ENCODE measurements around the gene SERBP1.
"Not testable (repeated sequence)": the region's sequence is repeated elsewhere in the genome, so short reads cannot be mapped to it uniquely, and the experiment has no call there.

Gene SERBP1

DNA sequence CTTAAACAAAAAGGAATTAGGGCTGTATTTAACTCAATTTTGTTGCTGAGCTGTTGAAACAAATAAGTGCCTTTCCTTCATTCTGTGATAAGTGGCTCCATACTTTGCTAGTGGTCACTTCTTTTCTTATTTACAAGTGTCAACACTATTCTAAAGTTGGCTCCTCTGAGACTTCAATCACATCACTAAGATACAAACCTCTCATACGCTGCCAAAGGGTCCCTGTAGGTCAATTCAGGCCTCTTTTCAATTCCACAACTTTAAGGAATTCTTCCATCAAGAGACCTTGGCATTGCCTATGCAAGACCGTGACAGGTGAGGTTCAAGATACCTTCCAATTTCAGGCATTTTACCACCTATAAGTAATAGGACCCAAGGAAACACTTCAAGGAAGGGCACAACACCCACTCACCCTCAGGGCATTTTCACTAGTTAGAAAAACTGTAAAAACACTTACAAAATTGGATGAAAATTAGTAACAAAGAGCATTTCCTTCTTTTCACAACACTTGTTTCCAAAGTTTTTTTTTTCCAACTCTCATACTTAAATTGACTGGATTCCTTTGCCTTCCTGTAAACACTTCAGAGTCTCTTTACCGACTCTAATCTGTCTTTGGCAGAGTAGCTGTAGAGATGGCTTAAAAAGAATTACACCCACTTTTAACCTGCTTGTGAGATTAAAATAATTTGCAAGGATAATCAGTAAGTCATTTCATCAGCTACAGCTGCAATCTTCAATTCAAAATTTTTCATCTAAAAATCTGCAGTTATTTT is 24.5 kb downstream of the SERBP1 start:
- no peak for DNase-seq

DNA sequence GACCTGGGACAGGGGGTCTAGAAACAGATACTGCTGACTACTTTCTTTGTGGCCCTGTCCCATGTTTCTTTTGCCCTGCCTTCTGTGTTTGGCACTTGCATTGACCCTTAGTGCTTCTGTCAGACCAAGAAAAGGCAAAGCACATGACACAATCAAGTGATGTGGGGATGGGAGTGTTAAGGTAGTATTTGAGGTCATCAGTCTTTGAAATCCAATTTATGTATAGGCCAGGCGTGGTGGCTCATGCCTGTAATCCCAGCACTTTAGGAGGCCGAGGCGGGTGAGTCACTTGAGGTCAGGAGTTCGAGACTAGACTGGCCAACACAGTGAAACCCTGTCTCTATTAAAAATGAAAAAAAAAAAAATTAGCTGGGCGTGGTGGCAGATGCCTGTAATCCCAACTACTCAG is 26.0 kb downstream of the SERBP1 start:
- peak in 1 of 4 experiments; percentile 26 for DNase-seq

DNA sequence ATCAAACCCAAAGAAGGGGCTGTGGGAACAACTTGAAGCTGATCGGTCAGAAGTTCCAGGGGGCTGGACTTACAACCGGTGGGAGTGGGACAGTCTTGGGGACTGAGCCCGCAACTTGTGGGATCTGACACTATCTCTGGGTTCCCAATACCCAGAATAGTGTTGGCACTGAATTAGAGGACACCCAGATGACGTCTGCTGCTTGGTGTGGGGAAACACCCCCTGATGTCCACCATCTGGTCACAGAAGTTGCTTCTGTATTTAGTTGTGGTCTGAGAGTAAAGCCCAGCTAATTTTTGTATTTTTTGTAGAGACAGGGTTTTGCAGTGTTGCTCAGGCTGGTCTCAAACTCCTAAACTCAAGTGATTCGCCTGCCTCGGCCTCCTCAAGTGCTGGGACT is 28.8 kb downstream of the SERBP1 start:
- DNase-seq: no peak

DNA sequence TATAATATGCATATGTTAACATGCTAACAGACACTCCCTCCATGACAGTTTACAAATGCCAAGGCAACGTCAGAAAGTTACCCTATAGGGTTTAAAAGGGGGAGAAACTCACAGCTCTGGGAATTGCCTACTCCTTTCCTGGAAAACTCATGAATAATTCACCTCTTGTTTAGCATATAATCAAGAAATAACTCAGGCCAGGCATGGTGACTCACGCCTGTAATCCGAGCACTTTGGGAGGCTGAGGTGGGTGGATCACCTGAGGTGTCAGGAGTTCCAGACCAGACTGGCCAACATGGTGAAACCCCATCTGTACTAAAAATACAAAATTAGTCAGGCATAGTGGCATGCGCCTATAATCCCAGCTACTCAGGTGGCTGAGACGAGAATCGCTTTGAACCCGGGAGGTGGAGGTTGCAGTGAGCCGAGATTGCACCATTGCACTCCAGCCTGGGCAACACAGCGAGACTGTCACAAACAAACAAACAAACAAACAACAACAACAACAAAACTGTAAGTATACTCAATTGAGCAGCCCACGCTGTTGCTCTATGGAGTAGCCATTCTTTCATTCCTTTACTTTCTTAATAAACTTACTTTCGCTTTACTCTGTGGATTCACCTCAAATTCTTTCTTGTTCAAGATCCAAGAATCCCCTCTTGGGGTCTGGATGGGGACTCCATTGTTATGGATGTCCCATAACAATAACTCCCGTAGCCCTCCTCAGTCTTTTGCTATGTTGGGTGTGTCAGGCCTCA is 30.0 kb downstream of the SERBP1 start:
- not testable (repeated sequence) for DNase-seq

DNA sequence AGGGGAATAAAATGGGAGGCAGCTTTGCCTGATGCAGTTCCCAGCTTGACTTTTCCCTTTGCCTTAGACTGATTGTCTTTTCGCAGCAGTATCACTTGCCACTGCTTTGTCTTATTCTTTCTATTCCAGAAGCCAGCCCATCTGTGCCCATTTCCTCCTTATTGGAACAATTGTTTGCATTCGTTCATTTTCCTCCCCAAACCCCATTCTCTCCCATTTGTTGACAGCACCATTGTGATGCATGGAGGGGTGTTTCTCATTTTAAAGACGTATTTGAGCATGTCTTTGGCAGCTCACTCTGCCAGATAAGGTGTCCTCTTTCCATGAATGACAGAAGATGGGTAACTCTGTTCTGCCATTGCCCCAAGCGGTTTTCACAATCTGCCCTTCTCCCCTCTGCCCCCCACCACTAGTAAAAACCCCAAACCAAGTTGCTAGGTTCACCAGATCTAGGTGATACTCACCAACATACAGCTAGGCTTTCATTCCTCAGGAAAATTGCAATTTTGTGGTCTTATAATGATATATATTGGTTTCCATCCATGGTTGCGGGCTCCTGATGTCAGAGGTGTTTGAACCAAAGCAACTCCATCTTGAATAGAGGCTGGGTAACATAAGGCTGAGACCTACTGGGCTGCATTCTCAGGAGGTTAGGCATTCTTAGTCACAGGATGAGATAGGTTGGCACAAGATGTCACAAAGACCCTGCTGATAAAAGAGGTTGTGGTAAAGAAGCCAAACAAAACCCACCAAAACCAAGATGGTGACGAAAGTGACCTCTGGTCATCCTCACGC is 30.8 kb downstream of the SERBP1 start:
- no peak for DNase-seq

DNA sequence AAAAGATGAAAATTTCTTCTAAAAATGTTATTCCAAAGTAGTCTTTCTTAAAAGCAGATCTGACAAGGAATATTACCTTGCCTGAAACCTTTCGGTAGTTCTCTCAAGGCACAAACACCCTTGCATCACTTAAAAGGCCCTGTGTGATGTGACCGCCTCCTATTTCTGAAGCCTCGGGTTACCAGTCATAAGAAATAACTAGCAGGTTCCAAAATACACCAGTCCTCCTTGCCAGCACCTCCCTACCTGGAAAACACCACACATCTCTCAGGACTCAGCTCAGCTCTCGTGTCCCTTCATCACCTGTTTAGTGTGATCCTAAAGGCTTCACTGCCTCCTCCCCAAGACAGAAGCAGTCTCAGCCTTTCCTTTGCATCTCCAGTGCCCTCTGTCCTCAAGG is 35.7 kb downstream of the SERBP1 start:
- DNase-seq: no peak

DNA sequence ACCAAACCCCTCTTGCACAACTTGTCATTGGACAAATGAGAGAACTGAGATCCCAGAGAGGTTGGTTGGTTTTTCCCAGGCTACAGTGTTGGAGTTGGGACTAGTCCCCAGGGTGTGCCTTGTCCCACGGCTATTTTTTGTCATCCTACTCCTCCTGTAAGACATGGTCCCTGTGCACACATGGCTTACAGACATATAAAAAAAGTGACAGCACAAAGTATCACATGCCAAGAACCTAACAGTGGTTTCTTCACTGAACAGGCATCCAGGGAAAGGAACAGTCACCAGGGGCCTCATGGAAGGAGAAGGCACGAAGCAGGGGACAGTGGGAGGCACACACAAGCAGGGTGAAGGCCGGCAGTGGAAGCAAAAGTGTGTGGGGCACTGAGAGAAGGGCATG is 36.5 kb downstream of the SERBP1 start:
- DNase-seq: no peak

DNA sequence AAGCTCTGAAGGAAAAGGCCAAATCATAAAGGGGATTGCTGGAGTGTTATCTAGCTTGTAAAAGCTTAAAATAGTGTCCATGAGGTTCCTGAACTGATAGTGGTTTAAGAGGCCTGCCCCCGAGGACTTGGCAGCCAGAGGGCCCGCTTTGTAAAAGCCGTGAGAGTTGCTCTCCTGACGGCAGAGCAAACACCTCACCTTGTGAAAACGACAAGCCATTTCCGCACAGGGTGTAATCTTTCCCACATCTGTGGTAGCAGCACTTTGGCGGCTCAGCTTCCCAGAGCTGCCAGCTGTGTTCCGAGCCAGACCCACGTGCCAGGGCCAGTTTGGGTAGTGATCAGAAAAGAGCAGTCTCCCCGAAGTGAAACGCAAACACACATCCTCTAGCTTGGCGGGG is 37.0 kb downstream of the SERBP1 start:
- DNase-seq: no peak

DNA sequence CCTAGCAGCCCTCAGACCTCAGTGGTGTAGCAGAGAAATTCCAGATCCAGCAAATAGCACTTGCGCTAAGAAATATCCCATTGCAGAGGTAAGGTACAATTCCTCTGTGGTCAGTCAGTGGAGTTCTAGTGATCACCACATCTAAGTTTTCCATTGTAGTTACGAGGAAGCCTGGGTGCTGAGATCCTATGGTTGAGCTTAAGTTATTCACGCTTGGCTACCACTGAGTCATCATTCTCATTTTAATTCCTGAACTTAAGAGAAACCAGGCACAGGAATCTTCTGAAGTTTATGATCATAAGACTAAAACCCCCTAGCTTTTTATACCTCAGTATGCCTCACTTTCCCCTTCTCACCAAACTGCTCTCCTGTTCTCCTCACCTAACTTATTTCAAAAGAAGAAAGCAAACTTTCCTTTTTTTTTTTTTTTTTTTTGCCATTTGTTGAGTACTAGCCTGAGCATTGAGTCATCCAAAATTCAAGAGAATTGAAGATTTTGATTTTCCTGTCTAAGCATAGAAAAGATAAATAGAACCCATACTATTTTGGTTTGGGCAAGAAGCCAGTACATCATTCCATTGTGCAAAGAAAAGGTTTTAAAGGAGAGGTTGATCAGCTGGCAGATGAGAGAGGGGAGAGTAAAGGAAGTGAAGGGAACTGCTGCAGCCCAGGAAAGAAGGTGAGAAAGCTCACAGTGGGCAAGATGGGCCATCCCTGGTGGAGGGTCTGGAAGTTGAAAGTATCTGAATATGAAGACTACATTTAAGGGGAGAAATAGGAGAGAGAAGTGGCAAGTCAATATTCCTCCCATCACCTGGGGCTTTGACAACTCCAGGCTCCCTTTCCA is 39.9 kb downstream of the SERBP1 start:
- no peak for DNase-seq

DNA sequence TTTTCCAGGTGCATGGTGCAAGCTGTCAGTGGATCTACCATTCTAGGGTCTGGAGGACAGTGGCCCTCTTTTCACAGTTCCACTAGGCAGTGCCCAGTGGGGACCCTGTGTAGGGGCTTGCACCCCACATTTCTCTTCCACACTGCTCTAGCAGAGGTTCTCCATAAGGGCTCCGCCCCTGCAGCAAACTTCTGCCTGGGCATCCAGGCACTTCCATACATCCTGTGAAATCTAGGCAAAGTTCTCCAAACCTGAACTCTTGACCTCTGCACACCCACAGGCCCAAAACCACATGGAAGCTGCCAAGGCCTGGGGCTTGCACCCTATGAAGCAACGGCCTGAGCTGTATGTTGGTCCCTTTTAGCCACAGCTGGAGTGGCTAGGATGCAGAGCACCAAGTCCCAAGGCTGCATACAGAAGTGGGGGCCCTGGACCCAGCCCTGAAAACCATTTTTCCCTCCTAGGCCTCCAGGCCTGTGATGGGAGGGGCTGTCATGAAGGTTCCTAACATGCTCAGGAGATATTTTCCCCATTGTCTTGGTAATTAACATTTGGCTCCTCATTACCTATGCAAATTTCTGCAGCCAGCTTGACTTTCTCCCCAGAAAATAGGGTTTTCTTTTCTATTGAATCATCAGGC is 46.1 kb downstream of the SERBP1 start:
- DNase-seq: no peak

DNA sequence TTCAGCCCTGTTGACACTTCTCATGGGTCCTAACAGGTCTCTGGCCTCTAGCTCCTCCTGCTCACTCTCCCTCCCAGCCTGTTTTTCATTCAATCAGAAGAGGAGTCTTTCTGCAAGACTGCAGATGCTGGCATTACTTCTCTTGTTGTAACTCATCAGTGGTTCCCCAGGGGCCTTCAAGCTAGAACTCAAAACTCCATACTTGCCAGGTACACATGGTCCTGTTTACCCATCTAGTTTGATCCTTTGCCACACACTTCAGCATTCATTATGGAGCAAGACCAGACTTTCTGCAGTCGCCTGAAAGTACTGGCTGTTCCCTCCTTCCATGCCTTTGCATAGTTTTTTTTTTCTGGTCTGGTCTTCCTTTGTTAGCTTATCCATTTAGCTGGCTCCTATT is 47.9 kb downstream of the SERBP1 start:
- no peak for DNase-seq

DNA sequence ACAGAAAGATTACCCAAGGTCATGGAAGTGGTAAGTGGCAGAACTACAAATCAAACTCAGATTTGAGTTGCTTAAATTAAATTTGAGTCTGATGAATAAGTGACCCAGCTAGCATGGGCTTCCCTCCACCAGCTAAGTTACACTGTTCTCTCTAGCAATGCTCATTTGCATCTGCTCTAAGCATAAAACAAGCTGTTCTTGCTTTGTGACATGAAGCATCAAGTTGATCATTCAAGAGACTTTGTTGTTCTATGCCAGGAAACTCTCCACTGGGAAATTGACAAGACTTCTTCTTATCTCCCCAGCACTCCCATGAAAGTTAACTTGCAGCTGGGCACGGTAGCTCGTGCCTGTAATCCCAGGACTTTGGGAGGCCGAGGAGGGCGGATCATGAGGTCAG is 49.0 kb downstream of the SERBP1 start:
- DNase-seq: no peak

DNA sequence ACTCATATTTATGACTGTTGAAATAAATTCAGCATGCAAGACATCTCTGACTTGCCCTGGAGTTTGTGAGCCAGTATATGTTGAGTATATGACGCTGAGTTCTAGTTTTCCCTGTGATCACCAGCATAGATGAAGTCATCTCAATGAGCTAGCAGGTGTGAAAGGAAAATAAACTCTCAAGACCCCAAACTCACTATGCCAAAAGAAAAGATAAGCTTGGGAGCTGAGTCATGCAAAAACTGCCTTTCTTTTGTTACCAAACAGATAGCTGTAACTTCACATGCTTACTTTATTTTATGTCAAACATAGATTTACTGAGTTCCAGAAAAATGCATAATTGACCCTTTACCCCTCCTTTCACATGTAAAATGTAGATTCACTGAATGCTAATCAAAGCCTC is 52.9 kb downstream of the SERBP1 start:
- no peak for DNase-seq

DNA sequence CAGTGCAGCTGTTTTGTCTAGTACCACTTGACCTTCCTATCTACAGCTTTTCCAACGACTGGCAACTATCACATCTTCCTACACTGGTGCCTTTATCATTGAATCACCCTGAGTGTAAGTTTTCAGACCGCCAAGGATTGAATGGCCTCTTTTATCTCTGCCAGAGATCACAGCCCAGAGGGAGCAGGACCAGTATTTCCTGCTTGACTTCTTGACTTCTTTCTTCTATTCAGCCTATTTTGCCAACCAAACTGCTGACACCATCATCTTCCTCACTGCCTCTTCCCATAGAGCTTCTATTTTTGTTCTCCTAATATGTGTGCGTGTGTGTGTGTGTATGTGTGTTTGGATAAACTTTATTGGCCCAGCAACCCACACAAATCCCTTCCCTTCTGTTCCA is 53.8 kb downstream of the SERBP1 start:
- no peak for DNase-seq

DNA sequence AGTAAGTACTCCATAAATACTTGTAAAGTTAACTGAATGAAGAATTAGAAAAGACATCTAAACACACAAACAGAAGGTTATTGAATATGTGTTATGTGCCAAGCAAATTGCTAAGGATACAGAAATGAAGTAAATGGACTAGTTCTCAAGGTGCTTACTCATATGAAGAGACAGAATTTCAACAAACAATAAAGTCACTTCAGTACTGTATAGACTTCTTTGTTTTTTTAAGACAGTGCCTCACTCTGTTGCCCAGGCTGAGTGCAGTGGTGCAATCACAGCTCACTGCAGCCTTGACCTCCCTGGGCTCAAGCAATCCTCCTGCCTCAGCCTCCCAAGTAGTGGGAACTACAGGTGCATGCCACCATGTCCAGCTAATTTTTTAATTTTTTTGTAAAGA is 57.3 kb downstream of the SERBP1 start:
- no peak for DNase-seq

DNA sequence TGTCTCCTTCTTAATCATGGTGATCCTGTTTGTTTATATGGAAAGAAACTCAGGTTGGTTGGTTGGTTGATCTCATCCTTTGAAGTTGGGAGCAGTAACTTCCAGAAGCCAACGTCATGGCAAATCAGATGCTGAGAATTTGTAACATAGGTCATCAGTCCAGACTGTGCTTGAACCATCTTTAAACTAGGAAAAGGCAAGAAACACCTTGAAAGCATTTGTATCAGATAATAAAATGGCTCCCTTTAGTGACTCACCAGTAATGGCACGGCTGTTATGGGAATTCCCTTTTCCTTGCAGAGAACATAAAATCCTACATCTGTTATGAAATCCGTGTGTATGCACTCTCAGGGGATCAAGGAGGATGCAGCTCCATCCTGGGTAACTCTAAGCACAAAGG is 58.1 kb downstream of the SERBP1 start:
- no peak for DNase-seq

DNA sequence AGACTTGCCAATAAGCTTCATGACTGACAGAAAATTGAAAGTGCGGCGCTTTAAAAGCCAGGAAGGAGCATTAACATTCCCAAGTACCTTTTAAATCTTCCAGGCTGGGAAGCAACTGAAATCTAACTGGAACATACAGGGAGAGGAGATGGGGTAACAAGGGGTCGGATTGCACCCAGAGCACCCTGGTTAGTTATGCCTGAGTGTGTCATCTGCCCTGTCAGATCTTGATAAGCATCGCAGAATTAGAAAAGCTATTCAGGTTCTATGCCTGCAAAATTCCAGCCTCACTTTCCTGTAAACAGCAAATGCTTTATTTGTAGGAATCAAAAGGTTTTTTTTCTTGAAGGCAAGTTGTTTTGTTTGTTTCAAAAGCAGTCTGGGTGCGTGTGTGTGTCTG is 58.5 kb downstream of the SERBP1 start:
- no peak for DNase-seq

DNA sequence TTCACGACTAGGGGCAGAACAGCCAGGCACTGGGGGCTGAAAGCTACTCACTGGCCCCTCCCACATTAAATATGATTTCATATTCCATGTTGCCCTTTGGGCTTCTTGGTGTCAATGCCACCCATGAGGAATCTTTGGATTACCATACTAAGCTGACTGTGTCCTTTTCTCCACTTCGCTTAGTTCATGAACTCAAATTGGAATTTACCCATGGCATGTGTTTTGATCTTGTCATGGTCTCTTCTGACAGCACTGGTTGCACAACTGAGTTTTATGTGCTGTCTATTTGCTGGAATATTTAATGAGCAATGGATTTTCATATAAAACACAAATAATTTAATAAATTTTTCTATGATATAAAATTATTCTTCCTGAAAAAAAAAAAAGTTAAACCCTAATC is 59.2 kb downstream of the SERBP1 start:
- DNase-seq: no peak

DNA sequence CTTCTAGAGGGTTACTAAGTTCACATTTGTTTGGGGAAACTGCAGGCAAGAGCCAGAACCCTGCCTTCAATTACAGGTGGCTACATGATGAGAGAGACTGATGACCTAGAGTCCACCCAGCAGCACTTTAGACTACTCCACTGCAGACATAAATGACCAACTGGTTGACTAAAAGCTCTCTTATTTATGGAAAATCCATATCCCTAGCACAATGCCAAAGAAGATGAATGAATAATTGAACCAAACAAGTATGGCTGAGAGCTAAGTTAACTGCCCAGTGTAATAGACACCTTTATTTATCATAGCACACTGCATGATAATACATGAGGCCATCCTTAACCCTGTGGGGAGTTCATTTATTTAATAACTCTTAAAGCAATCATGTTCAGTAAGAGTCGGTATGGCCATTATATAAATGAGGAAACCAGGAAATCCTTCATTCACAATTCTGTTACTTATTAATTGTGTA is 62.1 kb downstream of the SERBP1 start:
- no peak for DNase-seq

DNA sequence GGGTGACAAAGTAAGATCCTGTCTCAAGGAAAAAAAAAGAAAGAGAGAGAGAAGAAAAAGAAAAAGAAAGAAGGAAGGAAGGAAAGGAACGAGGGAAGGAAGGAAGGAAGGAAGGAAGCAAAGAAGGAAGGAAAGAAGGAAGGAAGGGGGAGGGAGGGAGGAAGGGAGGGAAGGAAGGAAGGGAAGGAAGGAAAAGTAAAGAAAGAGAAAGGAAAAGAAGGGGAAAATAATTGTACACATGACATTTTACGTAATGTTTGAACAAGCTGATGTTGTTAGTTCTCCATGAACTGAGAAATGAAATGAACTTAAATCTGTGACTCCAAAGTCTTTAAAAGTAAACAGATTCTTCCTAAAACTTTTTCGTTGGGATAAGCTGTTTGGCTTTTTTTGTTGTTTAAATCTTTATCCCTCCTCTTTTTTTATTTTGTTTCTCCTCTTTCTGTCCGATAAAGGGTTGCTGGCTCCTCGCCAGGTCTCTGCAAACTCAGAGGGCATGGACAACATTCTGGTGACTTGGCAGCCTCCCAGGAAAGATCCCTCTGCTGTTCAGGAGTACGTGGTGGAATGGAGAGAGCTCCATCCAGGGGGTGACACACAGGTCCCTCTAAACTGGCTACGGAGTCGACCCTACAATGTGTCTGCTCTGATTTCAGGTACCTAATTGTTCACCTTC is 62.7 kb downstream of the SERBP1 start:
- no peak for DNase-seq

DNA sequence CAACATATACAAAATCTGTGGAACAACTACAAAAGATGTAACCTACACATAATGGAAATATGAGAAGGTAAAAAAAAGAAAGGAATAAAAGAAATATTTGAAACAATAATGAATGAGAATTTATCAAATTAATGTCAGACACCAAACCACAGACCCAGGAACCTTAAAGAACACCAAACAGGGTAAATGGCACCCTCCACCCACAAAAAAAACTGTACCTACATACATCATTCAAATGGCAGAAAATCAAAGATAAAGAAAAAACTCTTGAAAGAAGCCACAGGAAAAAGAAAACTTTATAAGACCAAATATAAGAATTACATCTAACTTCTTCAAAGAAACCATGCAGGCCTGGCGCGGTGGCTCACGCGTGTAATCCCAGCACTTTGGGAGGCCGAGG is 68.6 kb downstream of the SERBP1 start:
- DNase-seq: no peak

All from suppressor macrophage (primary cell).